ENCODE data around the gene OSBPL6.

GRCh38 chr2:178414266-178415247 lies 220.2 kb downstream of the OSBPL6 start:
- peak; percentile 90 to 94 (median 92) for TF ChIP-seq CTCF (IDR thresholded peaks at IDR 0.05)
- peak; percentile 76 to 81 for TF ChIP-seq POLR2AphosphoS5 (IDR thresholded peaks at IDR 0.05)
- TF ChIP-seq POLR2A (IDR thresholded peaks at IDR 0.05; ENCODE audit: low read depth), result no peak
